Stimulated activated memory B cell treated with anti-CD40 and anti-IgM and Interleukin-4, amounts not matched to agents 10 μg/mL and 1 μg/mL and 100 μg/mL, for 72 hours (primary cell): ENCODE measurements around the gene VPS72.
"Not testable (repeated sequence)": the region's sequence is repeated elsewhere in the genome, so short reads cannot be mapped to it uniquely, and the experiment has no call there.

Experiments used
- ATAC-seq: fragments of 150-1000 bp; cut with Tn5 transposase; 2 replicates; pipeline ENCODE4 v1.10.0; 2021
- H3K27ac Mint-ChIP-seq: one replicate; pipeline ENCODE4 v1.8.0; 2022; ENCODE audit warnings: mild to moderate bottlenecking, mixed read lengths
- H3K27me3 Mint-ChIP-seq: one replicate; pipeline ENCODE4 v1.8.0; 2022; ENCODE audit warnings: mixed read lengths
- H3K36me3 Mint-ChIP-seq: one replicate; pipeline ENCODE4 v1.8.0; 2022; ENCODE audit warnings: mixed read lengths
- H3K4me1 Mint-ChIP-seq: one replicate; pipeline ENCODE4 v1.8.0; 2022; ENCODE audit warnings: mixed read lengths
- H3K4me3 Mint-ChIP-seq: one replicate; pipeline ENCODE4 v1.8.0; 2022; ENCODE audit warnings: mild to moderate bottlenecking, moderate library complexity, mixed read lengths
- H3K9me3 Mint-ChIP-seq: one replicate; pipeline ENCODE4 v1.8.0; 2022; ENCODE audit warnings: mixed read lengths

Gene VPS72

GRCh38 chr1:151196292-151196800, 6.3 kb upstream of the VPS72 start:
- ATAC-seq, result peak; percentile 50
- no peaks in the 10 kb centered on the region for H3K27me3 Mint-ChIP-seq
- no peaks in the 10 kb centered on the region for H3K9me3 Mint-ChIP-seq
- peaks cover 19% of the 10 kb centered on the region for H3K36me3 Mint-ChIP-seq
- peaks cover 34% of the 10 kb centered on the region for H3K4me1 Mint-ChIP-seq
- no peak overlapping the region for H3K27ac Mint-ChIP-seq
- H3K4me3 Mint-ChIP-seq, result peak overlapping the region; percentile 68

- H3K27me3 Mint-ChIP-seq, H3K9me3 Mint-ChIP-seq, H3K27ac Mint-ChIP-seq, ATAC-seq: not testable (repeated sequence)
- peaks cover 40% of the 10 kb centered on the region for H3K4me1 Mint-ChIP-seq
- peak overlapping the region; percentile 18 for H3K4me3 Mint-ChIP-seq
- peaks cover 17% of the 10 kb centered on the region for H3K36me3 Mint-ChIP-seq
Measured at GRCh38 chr1:151194894-151195594, 5.0 kb upstream of the VPS72 start.

- Mint-ChIP-seq H3K27me3 (no peaks in the 10 kb centered on the region), H3K4me1 (peaks cover 36% of the 10 kb centered on the region), H3K36me3 (peaks cover 6% of the 10 kb centered on the region), H3K27ac (no peak overlapping the region), H3K9me3 (no peaks in the 10 kb centered on the region), H3K4me3 (no peak overlapping the region)
- ATAC-seq, result no peak
Measured at GRCh38 chr1:151193856-151194255, 3.9 kb upstream of the VPS72 start.

- Mint-ChIP-seq H3K27me3 (no peaks in the 10 kb centered on the region), H3K4me1 (peaks cover 36% of the 10 kb centered on the region), H3K27ac (no peak overlapping the region), H3K9me3 (no peaks in the 10 kb centered on the region), H3K36me3 (no peaks in the 10 kb centered on the region), H3K4me3 (no peak overlapping the region)
- ATAC-seq, result no peak
Measured at GRCh38 chr1:151193304-151193703, 3.3 kb upstream of the VPS72 start.

GRCh38 chr1:151192047-151192446, 2.0 kb upstream of the VPS72 start:
- Mint-ChIP-seq H3K27me3 (no peaks in the 10 kb centered on the region), H3K36me3 (no peaks in the 10 kb centered on the region), H3K9me3 (no peaks in the 10 kb centered on the region), H3K4me3 (no peak overlapping the region), H3K27ac (no peak overlapping the region), H3K4me1 (peaks cover 37% of the 10 kb centered on the region)
- ATAC-seq, result no peak

- Mint-ChIP-seq H3K36me3 (peaks cover 21% of the 10 kb centered on the region), H3K4me1 (peaks cover 36% of the 10 kb centered on the region), H3K27ac (peak overlapping the region; percentile 95), H3K4me3 (peak overlapping the region; percentile 95)
- ATAC-seq, H3K9me3 Mint-ChIP-seq, H3K27me3 Mint-ChIP-seq: not testable (repeated sequence)
Measured at GRCh38 chr1:151188667-151189066, 1.3 kb downstream of the VPS72 start.

- H3K27me3 Mint-ChIP-seq, result no peaks in the 10 kb centered on the region
- H3K36me3 Mint-ChIP-seq, result peaks cover 29% of the 10 kb centered on the region
- H3K4me1 Mint-ChIP-seq, result peaks cover 36% of the 10 kb centered on the region
- H3K9me3 Mint-ChIP-seq, result no peaks in the 10 kb centered on the region
- H3K27ac Mint-ChIP-seq, result no peak overlapping the region
- ATAC-seq, result no peak
- no peak overlapping the region for H3K4me3 Mint-ChIP-seq
Measured at GRCh38 chr1:151187205-151187604, 2.8 kb downstream of the VPS72 start.

- peaks cover 51% of the 10 kb centered on the region for H3K36me3 Mint-ChIP-seq
- H3K4me3 Mint-ChIP-seq, result no peak overlapping the region
- H3K27ac Mint-ChIP-seq, result peak overlapping the region; percentile 7
Measured at GRCh38 chr1:151184211-151184610, 5.8 kb downstream of the VPS72 start.

GRCh38 chr1:151176514-151177045, 13.4 kb downstream of the VPS72 start:
- Mint-ChIP-seq H3K27ac (no peak overlapping the region), H3K4me3 (no peak overlapping the region)
- ATAC-seq, result no peak

More at GRCh38 chr1:151184211-151184610, 5.8 kb downstream of the VPS72 start:
- Mint-ChIP-seq H3K4me1 (peaks cover 21% of the 10 kb centered on the region), H3K27me3 (no peaks in the 10 kb centered on the region), H3K9me3 (no peaks in the 10 kb centered on the region)
- ATAC-seq, result no peak

GRCh38 chr1:151175863-151176262, 14.1 kb downstream of the VPS72 start, which contains the start of gene TMOD4:
Gene TMOD4 (minus strand): TSS chr1:151175981. CDS start chr1:151174875, 1,106 bp downstream.
- Mint-ChIP-seq H3K9me3 (no peaks in the 10 kb centered on the region), H3K27ac (peak within 1 kb of the TSS; percentile 24), H3K27me3 (no peaks in the 10 kb centered on the region), H3K4me1 (peaks cover 7% of the 10 kb centered on the region), H3K36me3 (peaks cover 57% of the 10 kb centered on the region), H3K4me3 (no peak within 1 kb of the TSS)
- ATAC-seq, result peak; percentile 64

More at GRCh38 chr1:151176514-151177045, 13.4 kb downstream of the VPS72 start:
- Mint-ChIP-seq H3K4me1 (peaks cover 7% of the 10 kb centered on the region), H3K9me3 (no peaks in the 10 kb centered on the region), H3K36me3 (peaks cover 64% of the 10 kb centered on the region), H3K27me3 (no peaks in the 10 kb centered on the region)

GRCh38 chr1:151175041-151175741, 14.8 kb downstream of the VPS72 start:
- H3K36me3 Mint-ChIP-seq, result peaks cover 50% of the 10 kb centered on the region
- no peaks in the 10 kb centered on the region for H3K9me3 Mint-ChIP-seq
- H3K27ac Mint-ChIP-seq, result peak overlapping the region; percentile 24
- no peak for ATAC-seq
- H3K4me1 Mint-ChIP-seq, result peaks cover 7% of the 10 kb centered on the region
- H3K27me3 Mint-ChIP-seq, result no peaks in the 10 kb centered on the region
- H3K4me3 Mint-ChIP-seq, result no peak overlapping the region

- ATAC-seq, result no peak
- H3K4me1 Mint-ChIP-seq, result peaks cover 14% of the 10 kb centered on the region
- H3K9me3 Mint-ChIP-seq, result no peaks in the 10 kb centered on the region
- H3K27me3 Mint-ChIP-seq, result no peaks in the 10 kb centered on the region
- H3K36me3 Mint-ChIP-seq, result peaks cover 26% of the 10 kb centered on the region
- H3K27ac Mint-ChIP-seq, result no peak overlapping the region
- no peak overlapping the region for H3K4me3 Mint-ChIP-seq
Measured at GRCh38 chr1:151171190-151171589, 18.8 kb downstream of the VPS72 start.

- peak overlapping the region; percentile 73 for H3K4me3 Mint-ChIP-seq
- H3K27ac Mint-ChIP-seq, result peak overlapping the region; percentile 79
- no peak for ATAC-seq
- H3K27me3 Mint-ChIP-seq, result no peaks in the 10 kb centered on the region
- no peaks in the 10 kb centered on the region for H3K9me3 Mint-ChIP-seq
- peaks cover 34% of the 10 kb centered on the region for H3K4me1 Mint-ChIP-seq
- no peaks in the 10 kb centered on the region for H3K36me3 Mint-ChIP-seq
Measured at GRCh38 chr1:151167116-151167515, 22.9 kb downstream of the VPS72 start.

- peak; percentile 24 for ATAC-seq
- H3K4me1 Mint-ChIP-seq, result peaks cover 34% of the 10 kb centered on the region
- H3K9me3 Mint-ChIP-seq, result no peaks in the 10 kb centered on the region
Measured at GRCh38 chr1:151166505-151166956, 23.5 kb downstream of the VPS72 start.

GRCh38 chr1:151165738-151166504, 24.1 kb downstream of the VPS72 start, which contains the start of the genes LYSMD1 and SCNM1:
Gene LYSMD1 (minus strand): TSS chr1:151165902. CDS start chr1:151165258, 644 bp downstream.
Gene SCNM1 (plus strand): TSS chr1:151166144. CDS start chr1:151166153, 9 bp downstream.
- peaks cover 34% of the 10 kb centered on the region for H3K4me1 Mint-ChIP-seq
- no peaks in the 10 kb centered on the region for H3K9me3 Mint-ChIP-seq
- H3K27me3 Mint-ChIP-seq, result no peaks in the 10 kb centered on the region
- peaks cover 1% of the 10 kb centered on the region for H3K36me3 Mint-ChIP-seq
- H3K27ac Mint-ChIP-seq, result peak within 1 kb of the TSS; percentile 79
- peak; percentile 97 for ATAC-seq
- peak within 1 kb of the TSS; percentile 73 for H3K4me3 Mint-ChIP-seq

More at GRCh38 chr1:151166505-151166956, 23.5 kb downstream of the VPS72 start:
- H3K36me3 Mint-ChIP-seq, result no peaks in the 10 kb centered on the region
- peak overlapping the region; percentile 79 for H3K27ac Mint-ChIP-seq
- peak overlapping the region; percentile 73 for H3K4me3 Mint-ChIP-seq
- no peaks in the 10 kb centered on the region for H3K27me3 Mint-ChIP-seq
